ENCODE measurements around the gene ENTPD1. TPM values are rescaled to one million over a fixed set of nuclear protein-coding genes. Genes with fewer than 3 reads are reported as not detected.
"Not testable (repeated sequence)": the region's sequence is repeated elsewhere in the genome, so short reads cannot be mapped to it uniquely, and the experiment has no call there.

The ENTPD1 gene
- total RNA-seq, 1 donor from 2014 or later, result 34.5 TPM

DNA sequence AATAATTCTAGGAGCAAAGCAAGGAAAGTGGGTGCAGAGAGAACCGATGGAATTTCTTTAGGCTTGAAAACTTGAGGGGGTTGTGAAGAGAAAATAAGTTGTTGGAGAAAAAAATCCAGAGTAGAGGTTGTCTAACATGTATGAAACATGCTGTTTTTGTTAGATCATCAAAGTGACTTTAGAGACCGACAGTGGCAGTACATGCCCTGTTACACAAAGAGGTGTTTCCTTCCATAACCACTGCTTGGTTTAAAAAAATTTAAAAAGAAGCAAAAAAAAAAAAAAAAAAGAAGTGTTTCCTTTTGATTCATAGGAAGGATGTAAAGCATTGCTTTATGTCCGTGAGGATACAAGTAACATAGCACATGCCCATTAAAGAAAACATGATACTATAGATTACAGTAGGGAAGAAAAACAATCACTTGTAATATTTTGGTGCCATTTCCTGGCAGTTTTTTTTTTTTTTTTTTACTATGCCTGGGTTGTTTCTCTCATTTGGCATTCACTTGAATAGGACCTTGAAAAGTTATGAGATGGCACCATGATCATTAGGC, 6.1 kb downstream of the ENTPD1 start:
- no peaks in the 10 kb centered on the region for H3K36me3 ChIP-seq
- no peak overlapping the region for H3K27ac ChIP-seq
- ATAC-seq (no peak), DNase-seq (no peak)
- intact Hi-C loops (cut with DNase I), result no loop called here
- H3K27me3 ChIP-seq (ENCODE audit: low read depth), result no peaks in the 10 kb centered on the region
- H3K4me1 ChIP-seq, result peaks cover 15% of the 10 kb centered on the region
- TF ChIP-seq, protein P1, sequence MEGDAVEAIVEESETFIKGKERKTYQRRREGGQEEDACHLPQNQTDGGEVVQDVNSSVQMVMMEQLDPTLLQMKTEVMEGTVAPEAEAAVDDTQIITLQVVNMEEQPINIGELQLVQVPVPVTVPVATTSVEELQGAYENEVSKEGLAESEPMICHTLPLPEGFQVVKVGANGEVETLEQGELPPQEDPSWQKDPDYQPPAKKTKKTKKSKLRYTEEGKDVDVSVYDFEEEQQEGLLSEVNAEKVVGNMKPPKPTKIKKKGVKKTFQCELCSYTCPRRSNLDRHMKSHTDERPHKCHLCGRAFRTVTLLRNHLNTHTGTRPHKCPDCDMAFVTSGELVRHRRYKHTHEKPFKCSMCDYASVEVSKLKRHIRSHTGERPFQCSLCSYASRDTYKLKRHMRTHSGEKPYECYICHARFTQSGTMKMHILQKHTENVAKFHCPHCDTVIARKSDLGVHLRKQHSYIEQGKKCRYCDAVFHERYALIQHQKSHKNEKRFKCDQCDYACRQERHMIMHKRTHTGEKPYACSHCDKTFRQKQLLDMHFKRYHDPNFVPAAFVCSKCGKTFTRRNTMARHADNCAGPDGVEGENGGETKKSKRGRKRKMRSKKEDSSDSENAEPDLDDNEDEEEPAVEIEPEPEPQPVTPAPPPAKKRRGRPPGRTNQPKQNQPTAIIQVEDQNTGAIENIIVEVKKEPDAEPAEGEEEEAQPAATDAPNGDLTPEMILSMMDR (IDR thresholded peaks at IDR 0.05), result no peak
- no peak overlapping the region for H3K4me3 ChIP-seq
- no peaks in the 10 kb centered on the region for H3K9me3 ChIP-seq

DNA sequence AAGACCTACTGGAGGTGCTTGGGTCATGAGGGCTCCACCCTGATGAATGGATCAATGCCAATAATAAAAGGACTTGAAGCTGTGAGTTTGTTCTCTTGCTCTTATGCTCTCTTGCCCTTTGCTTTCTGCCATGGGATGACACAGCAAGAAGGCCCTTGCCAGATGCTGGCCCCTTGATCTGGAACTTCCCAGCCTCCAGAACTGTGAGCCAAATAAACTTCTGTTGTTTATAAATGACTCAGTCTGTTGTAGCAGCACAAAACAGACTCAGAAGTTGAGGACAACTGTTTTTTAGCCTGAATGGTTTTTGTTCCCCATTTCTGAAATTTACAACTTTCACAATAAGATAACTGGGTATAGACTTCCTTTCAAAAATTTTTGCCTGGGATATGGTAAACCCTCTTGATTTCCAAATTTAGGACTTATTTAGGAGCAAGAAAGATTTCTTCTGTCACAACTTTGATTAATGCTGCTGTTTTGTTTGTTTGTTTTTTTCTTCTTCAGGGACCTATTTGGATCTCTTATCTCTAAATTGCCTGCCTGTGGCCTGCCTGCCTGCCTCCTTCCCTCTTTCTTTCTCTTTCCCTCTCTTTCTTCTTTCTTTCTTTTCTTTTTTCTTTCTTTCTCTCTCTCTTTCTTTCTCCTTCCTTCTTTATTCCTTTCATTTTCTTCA, 12.1 kb downstream of the ENTPD1 start:
- TF ChIP-seq, protein P1 (IDR thresholded peaks at IDR 0.05), result no peak
- DNase-seq (no peak), ATAC-seq (peak; percentile 58 to 78)
- H3K9me3 ChIP-seq, result peaks cover 4% of the 10 kb centered on the region
- no peak overlapping the region for H3K4me3 ChIP-seq
- intact Hi-C loops (cut with DNase I), result no loop called here
- H3K27ac ChIP-seq, result peak overlapping the region; percentile 22
- H3K4me1 ChIP-seq, result peaks cover 21% of the 10 kb centered on the region
- no peaks in the 10 kb centered on the region for H3K27me3 ChIP-seq (ENCODE audit: low read depth)
- H3K36me3 ChIP-seq, result no peaks in the 10 kb centered on the region

DNA sequence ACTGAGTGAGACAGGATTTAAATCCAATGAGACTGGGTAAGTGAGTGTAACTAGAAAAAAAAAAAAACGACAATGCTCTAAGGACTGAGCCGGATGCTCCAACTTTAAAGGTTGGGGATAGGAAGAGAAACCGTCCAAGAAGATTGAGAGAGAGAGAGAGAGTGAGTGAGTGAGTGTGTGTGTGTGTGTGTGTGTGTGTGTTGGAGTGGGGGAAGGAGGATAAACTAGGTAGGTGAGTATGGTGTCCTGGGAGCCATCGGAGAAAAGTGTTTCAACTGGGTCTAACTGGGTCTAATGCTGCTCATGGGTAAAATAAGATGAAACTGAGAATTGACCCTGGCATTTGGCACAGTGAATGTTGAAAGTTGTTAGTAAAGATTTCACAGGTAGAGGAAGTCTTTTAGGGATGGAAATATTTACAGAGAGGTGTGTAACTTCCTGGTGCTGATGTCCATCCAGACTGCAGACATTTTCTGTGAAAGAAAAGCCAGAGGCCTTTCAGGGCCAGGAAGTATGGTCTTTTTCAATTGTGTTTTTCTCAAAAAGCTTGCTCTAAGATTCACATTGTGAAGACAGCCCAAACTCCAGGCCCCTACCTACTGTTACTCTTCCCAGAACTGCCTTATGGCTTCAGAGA, 14.2 kb downstream of the ENTPD1 start:
- peaks cover 21% of the 10 kb centered on the region for H3K4me1 ChIP-seq
- intact Hi-C loops (cut with DNase I), result no loop called here
- no peaks in the 10 kb centered on the region for H3K27me3 ChIP-seq (ENCODE audit: low read depth)
- H3K4me3 ChIP-seq, result no peak overlapping the region
- DNase-seq, result no peak
- TF ChIP-seq, protein P1 (IDR thresholded peaks at IDR 0.05), result no peak
- no peak overlapping the region for H3K27ac ChIP-seq
- H3K9me3 ChIP-seq, result peaks cover 4% of the 10 kb centered on the region
- ATAC-seq, result no peak
- no peaks in the 10 kb centered on the region for H3K36me3 ChIP-seq

DNA sequence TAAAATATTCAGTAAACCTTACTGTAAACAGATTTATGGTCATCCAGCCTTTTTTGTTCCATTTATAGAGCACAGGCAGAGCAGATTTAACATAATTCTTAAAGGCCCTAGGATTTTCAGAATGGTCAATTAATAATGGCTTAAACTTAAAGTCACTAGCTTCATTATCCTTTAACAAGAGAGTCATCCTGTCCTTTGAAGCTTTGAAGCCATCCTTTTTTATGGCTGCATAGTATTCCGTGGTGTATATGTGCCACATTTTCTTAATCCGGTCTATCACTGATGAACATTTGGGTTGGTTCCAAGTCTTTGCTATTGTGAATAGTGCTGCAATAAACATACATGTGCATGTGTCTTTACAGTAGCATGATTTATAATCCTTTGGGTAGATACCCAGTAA, 17.5 kb downstream of the ENTPD1 start:
- intact Hi-C loops (cut with DNase I); H3K9me3 ChIP-seq; H3K4me3 ChIP-seq; H3K27me3 ChIP-seq (ENCODE audit: low read depth); H3K27ac ChIP-seq; ATAC-seq; H3K36me3 ChIP-seq; DNase-seq: not testable (repeated sequence)
- peaks cover 15% of the 10 kb centered on the region for H3K4me1 ChIP-seq

DNA sequence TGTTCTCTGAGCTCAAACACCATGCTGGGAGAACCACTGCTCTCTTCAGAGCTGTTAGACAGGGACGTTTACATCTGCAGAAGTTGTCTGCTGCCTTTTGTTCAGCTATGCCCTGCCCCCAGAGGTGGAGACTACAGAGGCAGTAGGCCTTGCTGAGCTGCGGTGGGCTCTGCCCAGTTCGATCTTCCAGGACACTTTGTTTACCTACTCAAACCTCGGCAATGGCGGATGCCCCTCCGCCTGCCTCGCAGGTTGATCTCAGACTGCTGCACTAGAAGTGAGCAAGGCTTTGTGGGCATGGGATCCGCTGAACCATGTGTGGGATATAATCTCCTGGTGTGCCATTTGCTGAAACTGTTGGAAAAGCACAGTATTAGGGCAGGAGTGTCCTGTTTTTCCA, 21.7 kb downstream of the ENTPD1 start:
- H3K27me3 ChIP-seq (ENCODE audit: low read depth); ATAC-seq; H3K9me3 ChIP-seq; H3K4me1 ChIP-seq; H3K27ac ChIP-seq; H3K4me3 ChIP-seq; DNase-seq; intact Hi-C loops (cut with DNase I); H3K36me3 ChIP-seq: not testable (repeated sequence)

DNA sequence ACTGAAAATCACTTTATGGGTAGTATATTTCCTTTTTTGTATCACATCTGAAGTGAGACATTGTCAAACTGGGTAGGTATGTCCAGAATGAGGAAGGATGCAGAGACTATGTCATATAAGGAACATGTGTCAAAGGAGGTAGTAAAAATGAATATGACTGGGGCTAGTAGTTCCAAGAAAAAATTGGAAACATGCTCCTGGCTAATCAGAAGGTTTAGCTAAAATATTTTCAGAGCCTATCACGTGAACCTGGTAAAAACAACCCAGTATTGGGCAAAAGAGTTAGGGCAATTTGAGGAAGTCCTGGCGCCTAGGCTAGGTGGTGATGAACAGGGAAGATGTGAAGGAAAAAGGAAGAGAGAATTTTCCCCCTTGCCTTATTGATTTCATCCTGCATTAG, 26.4 kb downstream of the ENTPD1 start:
- H3K27ac ChIP-seq, result no peak overlapping the region
- ATAC-seq (peak in 1 of 2 donors; percentile 43), DNase-seq (no peak)
- H3K4me1 ChIP-seq, result peaks cover 23% of the 10 kb centered on the region
- TF ChIP-seq, protein P1 (IDR thresholded peaks at IDR 0.05), result no peak
- no peaks in the 10 kb centered on the region for H3K36me3 ChIP-seq
- H3K9me3 ChIP-seq, result no peaks in the 10 kb centered on the region
- intact Hi-C loops (cut with DNase I), result no loop called here
- H3K4me3 ChIP-seq, result no peak overlapping the region
- H3K27me3 ChIP-seq (ENCODE audit: low read depth), result no peaks in the 10 kb centered on the region
